Stimulated activated naive CD8-positive, alpha-beta T cell treated with anti-CD3 and anti-CD28 coated beads, Interleukin-15, amount 100 ng/mL, for 72 hours (primary cell): ENCODE results near the gene TRDN.

Experiments used
- ATAC-seq: fragments of 150-1000 bp; cut with Tn5 transposase; 2 replicates; pipeline ENCODE4 v1.10.0; 2021; ENCODE audit warnings: mild to moderate bottlenecking, moderate library complexity
- DNase-seq, 2 donors: peaks; one replicate each; pipeline ENCODE4 v3.0.0; 2021 to 2022
- H3K27ac Mint-ChIP-seq, 2 donors: one replicate each; pipeline ENCODE4 v1.8.0; 2022; ENCODE audit warnings: mild to moderate bottlenecking in 2 of 2, mixed read lengths in 2 of 2, moderate library complexity in 2 of 2
- H3K27me3 Mint-ChIP-seq: one replicate; pipeline ENCODE4 v1.8.0; 2022; ENCODE audit warnings: mixed read lengths
- H3K4me1 Mint-ChIP-seq: one replicate; pipeline ENCODE4 v1.8.0; 2022; ENCODE audit warnings: mild to moderate bottlenecking, mixed read lengths
- H3K4me3 Mint-ChIP-seq, 2 donors: one replicate each; pipeline ENCODE4 v1.8.0; 2022; ENCODE audit warnings: mild to moderate bottlenecking in 2 of 2, mixed read lengths in 2 of 2, moderate library complexity in 1 of 2
- H3K9me3 Mint-ChIP-seq, 2 donors: one replicate each; pipeline ENCODE4 v1.8.0; 2022; ENCODE audit warnings: mixed read lengths in 2 of 2

The TRDN gene

GRCh38 chr6:123641497-123641896, 4.7 kb upstream of the TRDN start:
- Mint-ChIP-seq H3K27ac (no peak overlapping the region), H3K4me1 (no peaks in the 10 kb centered on the region), H3K9me3 (no peaks in the 10 kb centered on the region), H3K27me3 (no peaks in the 10 kb centered on the region), H3K4me3 (no peak overlapping the region)
- no peak for DNase-seq
- no peak for ATAC-seq

DNA sequence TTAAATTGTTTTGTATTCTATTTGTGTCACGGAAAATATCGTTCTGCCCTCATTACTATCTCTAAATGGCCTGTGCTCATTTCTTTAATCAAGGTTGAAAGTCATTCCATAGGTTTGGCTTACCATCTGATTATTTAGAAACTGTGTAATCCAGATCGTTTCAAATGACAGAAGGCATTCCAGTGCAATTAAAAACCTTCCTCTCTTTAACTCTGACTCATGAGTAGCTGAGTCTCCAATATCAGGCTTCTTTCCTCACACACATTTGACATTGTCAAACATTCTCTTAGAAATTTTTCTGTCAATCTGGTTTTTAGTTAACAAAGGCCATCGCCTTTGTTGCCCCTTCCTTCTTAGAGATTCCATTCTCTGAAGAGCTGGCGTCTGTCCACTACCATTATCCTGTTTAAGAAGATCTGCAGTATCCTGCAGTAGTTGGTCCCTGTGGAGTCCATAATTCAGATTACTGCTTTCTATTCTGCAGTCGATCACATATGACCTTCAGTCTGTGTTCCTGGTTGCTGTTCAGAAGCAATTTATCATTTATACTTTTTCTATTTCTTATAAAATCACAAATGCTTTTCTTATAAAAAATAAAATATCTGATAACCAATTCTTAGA, 3.9 kb upstream of the TRDN start:
- ATAC-seq = no peak
- Mint-ChIP-seq H3K4me3 (no peak overlapping the region), H3K27me3 (no peaks in the 10 kb centered on the region), H3K4me1 (no peaks in the 10 kb centered on the region), H3K9me3 (no peaks in the 10 kb centered on the region), H3K27ac (no peak overlapping the region)
- no peak for DNase-seq

- DNase-seq = no peak
- no peak for ATAC-seq
- Mint-ChIP-seq H3K27ac (no peak overlapping the region), H3K4me1 (no peaks in the 10 kb centered on the region), H3K9me3 (no peaks in the 10 kb centered on the region), H3K4me3 (no peak overlapping the region), H3K27me3 (no peaks in the 10 kb centered on the region)
Observed at GRCh38 chr6:123638865-123639264, 2.1 kb upstream of the TRDN start.

- Mint-ChIP-seq H3K27me3 (no peaks in the 10 kb centered on the region), H3K4me1 (no peaks in the 10 kb centered on the region), H3K27ac (no peak overlapping the region), H3K4me3 (no peak overlapping the region), H3K9me3 (no peaks in the 10 kb centered on the region)
- ATAC-seq (no peak), DNase-seq (no peak)
Observed at GRCh38 chr6:123636282-123636681, 468 bp downstream of the TRDN start.

DNA sequence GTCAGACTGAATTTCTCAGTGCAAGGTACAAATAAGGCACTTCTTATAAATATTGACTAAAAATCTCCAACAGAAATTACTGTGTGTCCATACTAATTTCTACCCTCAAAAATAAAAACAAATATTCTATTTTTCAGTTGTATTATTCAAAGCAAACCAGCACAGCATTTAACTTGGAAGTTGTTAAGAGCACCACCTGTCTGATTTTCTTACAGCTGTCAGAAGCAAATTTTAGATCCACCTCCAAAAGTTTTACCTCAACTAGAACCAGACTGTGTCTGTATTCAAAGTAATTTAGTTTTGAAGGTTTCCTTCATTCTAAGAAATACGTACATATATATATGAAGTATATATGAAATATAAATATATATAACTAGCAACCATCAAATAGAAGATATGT, 1.2 kb downstream of the TRDN start:
- DNase-seq = no peak
- H3K4me3 Mint-ChIP-seq = no peak overlapping the region
- no peak overlapping the region for H3K27ac Mint-ChIP-seq
- H3K4me1 Mint-ChIP-seq = no peaks in the 10 kb centered on the region
- no peaks in the 10 kb centered on the region for H3K27me3 Mint-ChIP-seq
- ATAC-seq = no peak
- no peaks in the 10 kb centered on the region for H3K9me3 Mint-ChIP-seq

- DNase-seq (no peak), ATAC-seq (no peak)
- Mint-ChIP-seq H3K4me1 (no peaks in the 10 kb centered on the region), H3K4me3 (no peak overlapping the region), H3K27me3 (no peaks in the 10 kb centered on the region), H3K9me3 (no peaks in the 10 kb centered on the region), H3K27ac (no peak overlapping the region)
Observed at GRCh38 chr6:123635144-123635543, 1.6 kb downstream of the TRDN start.

- H3K9me3 Mint-ChIP-seq = no peaks in the 10 kb centered on the region
- ATAC-seq = no peak
- H3K27ac Mint-ChIP-seq = no peak overlapping the region
- H3K27me3 Mint-ChIP-seq = no peaks in the 10 kb centered on the region
- no peaks in the 10 kb centered on the region for H3K4me1 Mint-ChIP-seq
- H3K4me3 Mint-ChIP-seq = no peak overlapping the region
- DNase-seq = no peak
Observed at GRCh38 chr6:123632641-123633040, 4.1 kb downstream of the TRDN start.

GRCh38 chr6:123629258-123629941, 7.3 kb downstream of the TRDN start:
- H3K27ac Mint-ChIP-seq = no peak overlapping the region
- H3K4me1 Mint-ChIP-seq = no peaks in the 10 kb centered on the region
- DNase-seq (no peak), ATAC-seq (no peak)
- no peak overlapping the region for H3K4me3 Mint-ChIP-seq
- H3K9me3 Mint-ChIP-seq = no peaks in the 10 kb centered on the region
- H3K27me3 Mint-ChIP-seq = no peaks in the 10 kb centered on the region

GRCh38 chr6:123625696-123626095, 11.1 kb downstream of the TRDN start:
- H3K9me3 Mint-ChIP-seq = peaks cover 0 to 4% of the 10 kb centered on the region in 2 donors
- no peaks in the 10 kb centered on the region for H3K4me1 Mint-ChIP-seq
- DNase-seq = no peak
- no peak for ATAC-seq
- H3K27me3 Mint-ChIP-seq = no peaks in the 10 kb centered on the region
- no peak overlapping the region for H3K27ac Mint-ChIP-seq
- H3K4me3 Mint-ChIP-seq = no peak overlapping the region

DNA sequence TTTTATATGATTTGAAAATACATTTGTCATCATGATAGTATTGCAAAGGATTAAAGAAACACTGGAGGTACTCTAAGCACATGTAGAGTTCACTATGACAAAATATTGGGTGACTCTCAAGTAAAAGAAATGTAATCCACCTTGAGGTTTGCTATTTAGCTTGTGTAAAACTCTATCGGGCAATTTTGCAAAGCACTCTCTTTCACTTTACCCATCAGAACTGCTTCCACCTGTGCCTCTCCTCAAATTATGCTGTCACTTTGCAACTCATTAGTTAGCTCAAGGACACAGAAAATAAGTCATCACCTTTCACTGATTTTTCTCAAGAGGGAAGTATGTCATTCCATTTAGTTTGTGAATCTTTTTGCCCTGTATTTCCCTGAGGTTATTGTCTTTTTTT, 14.0 kb downstream of the TRDN start:
- no peak overlapping the region for H3K4me3 Mint-ChIP-seq
- DNase-seq (no peak), ATAC-seq (no peak)
- no peaks in the 10 kb centered on the region for H3K4me1 Mint-ChIP-seq
- H3K9me3 Mint-ChIP-seq = peaks cover 0 to 4% of the 10 kb centered on the region in 2 donors
- H3K27me3 Mint-ChIP-seq = no peaks in the 10 kb centered on the region
- no peak overlapping the region for H3K27ac Mint-ChIP-seq

- no peaks in the 10 kb centered on the region for H3K27me3 Mint-ChIP-seq
- no peaks in the 10 kb centered on the region for H3K4me1 Mint-ChIP-seq
- no peak overlapping the region for H3K4me3 Mint-ChIP-seq
Observed at GRCh38 chr6:123619156-123619555, 17.6 kb downstream of the TRDN start.

GRCh38 chr6:123616942-123617341, 19.8 kb downstream of the TRDN start:
- no peaks in the 10 kb centered on the region for H3K4me1 Mint-ChIP-seq
- DNase-seq (no peak), ATAC-seq (no peak)
- no peaks in the 10 kb centered on the region for H3K27me3 Mint-ChIP-seq
- H3K27ac Mint-ChIP-seq = no peak overlapping the region
- H3K4me3 Mint-ChIP-seq = no peak overlapping the region
- peaks cover 0 to 4% of the 10 kb centered on the region in 2 donors for H3K9me3 Mint-ChIP-seq

More at GRCh38 chr6:123619156-123619555, 17.6 kb downstream of the TRDN start:
- DNase-seq (no peak), ATAC-seq (no peak)
- Mint-ChIP-seq H3K9me3 (peaks cover 0 to 4% of the 10 kb centered on the region in 2 donors), H3K27ac (no peak overlapping the region)

- no peak for ATAC-seq
- H3K4me1 Mint-ChIP-seq = no peaks in the 10 kb centered on the region
- H3K4me3 Mint-ChIP-seq = no peak overlapping the region
- no peak overlapping the region for H3K27ac Mint-ChIP-seq
- H3K9me3 Mint-ChIP-seq = no peaks in the 10 kb centered on the region
- no peaks in the 10 kb centered on the region for H3K27me3 Mint-ChIP-seq
- no peak for DNase-seq
Observed at GRCh38 chr6:123616016-123616415, 20.7 kb downstream of the TRDN start.

GRCh38 chr6:123610779-123611178, 26.0 kb downstream of the TRDN start:
- Mint-ChIP-seq H3K27ac (no peak overlapping the region), H3K4me3 (no peak overlapping the region), H3K4me1 (no peaks in the 10 kb centered on the region), H3K9me3 (no peaks in the 10 kb centered on the region), H3K27me3 (no peaks in the 10 kb centered on the region)
- DNase-seq (no peak), ATAC-seq (no peak)

- ATAC-seq (no peak), DNase-seq (no peak)
- Mint-ChIP-seq H3K27me3 (no peaks in the 10 kb centered on the region), H3K9me3 (peaks cover 3 to 6% of the 10 kb centered on the region in 2 donors), H3K4me1 (no peaks in the 10 kb centered on the region), H3K4me3 (no peak overlapping the region), H3K27ac (no peak overlapping the region)
Observed at GRCh38 chr6:123604067-123604466, 32.7 kb downstream of the TRDN start.

DNA sequence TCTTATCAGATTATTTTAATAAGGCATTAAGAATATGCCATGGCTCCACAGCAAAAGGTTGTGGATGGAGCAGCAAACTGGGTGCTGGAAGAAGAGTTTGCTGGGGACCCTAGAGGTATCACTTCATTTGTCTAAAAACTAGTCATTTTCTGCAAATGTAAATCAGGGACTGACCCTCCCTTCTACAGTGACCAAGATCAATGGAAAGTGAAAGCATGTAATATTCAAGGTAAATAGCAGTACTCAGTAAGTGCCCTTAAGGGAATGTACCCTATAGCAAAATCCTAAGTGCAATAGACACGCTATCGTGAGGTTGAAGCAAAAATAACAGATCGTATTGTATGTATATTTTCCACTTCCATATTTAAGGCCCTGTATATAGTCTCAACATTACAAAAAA, 38.7 kb downstream of the TRDN start:
- Mint-ChIP-seq H3K4me3 (no peak overlapping the region), H3K9me3 (peaks cover 3 to 6% of the 10 kb centered on the region in 2 donors), H3K27ac (no peak overlapping the region), H3K4me1 (no peaks in the 10 kb centered on the region), H3K27me3 (no peaks in the 10 kb centered on the region)
- ATAC-seq (peak; percentile 35), DNase-seq (no peak)

DNA sequence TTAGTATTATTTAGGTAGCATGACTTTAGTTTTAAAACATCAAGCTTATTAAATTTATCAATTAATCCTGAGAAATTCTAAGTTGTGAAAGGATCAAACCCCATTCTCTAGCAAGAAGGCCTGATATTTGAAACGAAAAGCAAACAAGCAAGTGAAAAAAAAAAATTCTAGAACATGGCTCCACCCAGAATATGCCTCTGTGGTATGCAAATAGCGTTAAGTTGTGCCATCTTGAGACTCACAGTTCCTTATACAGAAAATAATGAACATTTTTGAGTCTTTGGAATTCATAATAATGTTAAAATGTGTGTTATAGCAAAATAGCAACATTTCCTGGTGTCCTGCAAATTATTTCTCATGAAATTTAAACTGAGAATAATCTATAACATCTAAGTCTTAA, 42.0 kb downstream of the TRDN start:
- Mint-ChIP-seq H3K9me3 (no peaks in the 10 kb centered on the region), H3K27me3 (no peaks in the 10 kb centered on the region), H3K4me3 (no peak overlapping the region), H3K4me1 (no peaks in the 10 kb centered on the region), H3K27ac (no peak overlapping the region)
- DNase-seq (no peak), ATAC-seq (no peak)
